PC-3 (cell line): ENCODE measurements around the gene CACNA1D. TPM values are rescaled to one million over a fixed set of nuclear protein-coding genes. Genes with fewer than 3 reads are reported as not detected.

ENCODE experiments used
- ATAC-seq: fragments of 200-7000 bp; cut with Tn5 transposase; 2 replicates; pipeline ENCODE4 v1.9.1; 2020; ENCODE audit warnings: mild to moderate bottlenecking, moderate library complexity
- BruUV-seq: library from RNA; stranded (reverse); fragments of 400-500 nt; replicated peaks from 2 replicates; lab custom pipeline; 2021; lab: Mats Ljungman, UMichigan
- CTCF ChIA-PET: fragments of 300-600 bp; sonication (Branson Sonifier 250); formaldehyde crosslinking; loops from one replicate; lab custom pipeline; 2022; ENCODE audit warnings: antibody characterized with exemption; lab: Charles Lee
- POLR2A ChIA-PET: fragments of 300-600 bp; sonication (Branson Sonifier 250); formaldehyde crosslinking; loops from one replicate; lab custom pipeline; 2022; ENCODE audit warnings: antibody characterized with exemption; ENCODE audit not compliant: unreplicated experiment; lab: Charles Lee
- DNase-seq: peaks from one replicate; pipeline ENCODE4 v3.0.0-alpha.2; 2015
- H2AFZ ChIP-seq: fragments of 300-600 bp; sonication (generic); 2 replicates; pipeline ENCODE4 v1.6.0; 2016; ENCODE audit warnings: antibody characterized with exemption, low read length
- H3F3A ChIP-seq: fragments of 300-600 bp; sonication (generic); one replicate; pipeline ENCODE4 v1.6.0; 2017; ENCODE audit warnings: antibody characterized with exemption, low read length, control low read depth, mild to moderate bottlenecking; ENCODE audit not compliant: unreplicated experiment
- H3K27ac ChIP-seq: fragments of 300-600 bp; sonication (generic); 2 replicates; pipeline ENCODE4 v1.5.1; 2016; ENCODE audit warnings: mild to moderate bottlenecking, low read length
- H3K27me3 ChIP-seq: fragments of 300-600 bp; sonication (generic); 2 replicates; pipeline ENCODE4 v1.6.1; 2016; ENCODE audit warnings: low read length, mixed read lengths
- H3K36me3 ChIP-seq: fragments of 300-600 bp; sonication (generic); 2 replicates; pipeline ENCODE4 v1.6.1; 2016; ENCODE audit warnings: low read depth, mixed run types, low read length, mixed read lengths
- H3K4me1 ChIP-seq: fragments of 300-600 bp; sonication (generic); 2 replicates; pipeline ENCODE4 v1.5.1; 2016; ENCODE audit warnings: low read length; ENCODE audit not compliant: insufficient read depth
- H3K4me2 ChIP-seq: fragments of 300-600 bp; sonication (generic); 2 replicates; pipeline ENCODE4 v1.6.0; 2016; ENCODE audit warnings: low read length
- H3K4me3 ChIP-seq: fragments of 300-600 bp; sonication (generic); 2 replicates; pipeline ENCODE4 v1.5.1; 2016; ENCODE audit warnings: mild to moderate bottlenecking, low read length, mixed read lengths
- H3K79me2 ChIP-seq: fragments of 300-600 bp; sonication (generic); 2 replicates; pipeline ENCODE4 v1.6.1; 2017; ENCODE audit warnings: low read length, mixed read lengths
- H3K9ac ChIP-seq: fragments of 300-600 bp; sonication (generic); 2 replicates; pipeline ENCODE4 v1.6.0; 2016; ENCODE audit warnings: mild to moderate bottlenecking, low read length
- H3K9me2 ChIP-seq: fragments of 300-600 bp; sonication (generic); replicated peaks from 2 replicates; pipeline ENCODE4 v1.6.1; 2016; ENCODE audit warnings: mixed run types, low read length, mixed read lengths
- H3K9me3 ChIP-seq: fragments of 300-600 bp; sonication (generic); 2 replicates; pipeline ENCODE4 v1.6.1; 2016; ENCODE audit warnings: low read length, mixed read lengths
- H4K20me1 ChIP-seq: fragments of 300-600 bp; sonication (generic); 2 replicates; pipeline ENCODE4 v1.6.1; 2016; ENCODE audit warnings: low read length, mixed read lengths
- CTCF ChIP-seq: fragments of 300-600 bp; sonication (generic); conservative IDR thresholded peaks from 2 replicates; pipeline ENCODE4 v1.5.1; 2017; ENCODE audit warnings: antibody characterized with exemption, low read depth, mild to moderate bottlenecking, low read length
- EZH2 ChIP-seq: fragments of 300-600 bp; sonication (generic); IDR thresholded peaks from one replicate; pipeline ENCODE4 v1.6.1; 2017; ENCODE audit warnings: antibody characterized with exemption, mild to moderate bottlenecking, low read length; ENCODE audit not compliant: unreplicated experiment
- EZH2phosphoT487 ChIP-seq: fragments of 300-600 bp; sonication (generic); IDR thresholded peaks from 2 replicates; pipeline ENCODE4 v1.6.1; 2018; ENCODE audit warnings: mild to moderate bottlenecking, antibody characterized with exemption, low read length, borderline replicate concordance
- intact Hi-C: fragments of 100-400 bp; cut with micrococcal nuclease; formaldehyde crosslinking; loops from 2 replicates; pipeline ENCODE4 v1.9.0; 2023
- total RNA-seq: library from RNA; depleted of rRNA; stranded (reverse); fragments of >200 nt; gene quantifications from 2 replicates; pipeline ENCODE4 v1.2.3, GENCODE V29; 2014

The CACNA1D gene
- total RNA-seq, 1 experiment from 2014 or later: not detected

GRCh38 chr3:53671961-53672299 lies 177.5 kb downstream of the CACNA1D start:
- intact Hi-C loops: no loop called here
- H3K9me2 ChIP-seq: no peaks in the 10 kb centered on the region
- H3K27me3 ChIP-seq: peaks cover 77% of the 10 kb centered on the region
- no peaks in the 10 kb centered on the region for H3K36me3 ChIP-seq
- H3K79me2 ChIP-seq: no peaks in the 10 kb centered on the region
- no peak for TF ChIP-seq CTCF
- no peak for TF ChIP-seq EZH2phosphoT487
- no peak for TF ChIP-seq EZH2
- no peak overlapping the region for H3K9ac ChIP-seq
- ChIA-PET CTCF (no interaction called here), POLR2A (no interaction called here)
- no peak overlapping the region for H2AFZ ChIP-seq
- H3K4me2 ChIP-seq: no peak overlapping the region
- no peaks in the 10 kb centered on the region for H3K4me1 ChIP-seq
- H4K20me1 ChIP-seq: no peaks in the 10 kb centered on the region
- no peaks in the 10 kb centered on the region for H3K9me3 ChIP-seq
- H3F3A ChIP-seq: no peaks in the 10 kb centered on the region
- BruUV-seq: no TSS peak
- DNase-seq: no peak
- H3K27ac ChIP-seq: no peak overlapping the region
- no peak overlapping the region for H3K4me3 ChIP-seq
- no peak for ATAC-seq

- Histone ChIP-seq H3K79me2 (no peaks in the 10 kb centered on the region), H3K9me3 (no peaks in the 10 kb centered on the region), H3K27ac (no peak overlapping the region), H3K9me2 (no peaks in the 10 kb centered on the region), H3K4me3 (no peak overlapping the region), H3K4me2 (no peak overlapping the region), H3K27me3 (peaks cover 74% of the 10 kb centered on the region), H3K9ac (no peak overlapping the region), H3K4me1 (no peaks in the 10 kb centered on the region), H4K20me1 (no peaks in the 10 kb centered on the region), H3F3A (no peaks in the 10 kb centered on the region), H2AFZ (no peak overlapping the region), H3K36me3 (no peaks in the 10 kb centered on the region)
- ChIA-PET POLR2A (no interaction called here), CTCF (no interaction called here)
- ATAC-seq: no peak
- TF ChIP-seq EZH2: no peak
- no peak for TF ChIP-seq EZH2phosphoT487
- TF ChIP-seq CTCF: no peak
- DNase-seq: no peak
- no TSS peak for BruUV-seq
- intact Hi-C loops: no loop called here
These were observed 178.6 kb downstream of the CACNA1D start for GRCh38 chr3:53672981-53673380.

GRCh38 chr3:53673722-53674350 lies 179.4 kb downstream of the CACNA1D start:
- DNase-seq (no peak), ATAC-seq (no peak)
- Histone ChIP-seq H3K36me3 (no peaks in the 10 kb centered on the region), H3K27me3 (peaks cover 78% of the 10 kb centered on the region), H3K4me3 (no peak overlapping the region), H3F3A (no peaks in the 10 kb centered on the region), H3K4me1 (no peaks in the 10 kb centered on the region), H4K20me1 (no peaks in the 10 kb centered on the region), H3K9ac (no peak overlapping the region), H3K9me3 (no peaks in the 10 kb centered on the region), H3K4me2 (no peak overlapping the region), H3K9me2 (no peaks in the 10 kb centered on the region), H3K27ac (no peak overlapping the region), H3K79me2 (no peaks in the 10 kb centered on the region), H2AFZ (no peak overlapping the region)
- CTCF ChIA-PET: no interaction called here
- no peak for TF ChIP-seq EZH2
- no peak for TF ChIP-seq EZH2phosphoT487
- TF ChIP-seq CTCF: no peak
- intact Hi-C loops: no loop called here
- BruUV-seq: no TSS peak
- POLR2A ChIA-PET: no interaction called here
